Measurements from ENCODE around the gene TSPAN3.

Gene TSPAN3

DNA sequence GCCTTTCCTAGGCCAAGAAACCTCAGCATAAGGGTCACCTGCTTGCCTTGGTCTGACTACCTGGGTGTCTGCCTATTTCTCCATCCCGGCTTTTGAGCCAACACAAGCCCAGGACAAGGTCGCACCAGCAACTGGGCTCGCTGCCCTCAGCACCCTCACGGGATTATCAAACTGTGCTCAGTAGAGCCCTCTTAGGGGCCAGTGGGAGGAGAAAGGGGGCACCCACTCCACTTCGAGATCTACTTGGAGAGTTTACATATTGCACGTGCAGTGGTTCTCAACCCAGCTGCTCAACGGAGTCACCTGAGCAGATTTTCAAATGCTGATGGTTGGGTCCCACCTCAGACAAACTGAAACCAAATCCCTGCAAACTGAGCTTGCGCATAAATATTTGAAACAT lies 31.1 kb downstream of the TSPAN3 start:
- Histone ChIP-seq H3K9ac (ENCODE audit: low read length in 2 of 2) (no peak overlapping the region), H3K36me3 (ENCODE audit: control insufficient read depth in 2 of 2, insufficient read depth in 2 of 2, low read length in 2 of 2) (peaks cover 11 to 21% of the 10 kb centered on the region in 2 donors)

DNA sequence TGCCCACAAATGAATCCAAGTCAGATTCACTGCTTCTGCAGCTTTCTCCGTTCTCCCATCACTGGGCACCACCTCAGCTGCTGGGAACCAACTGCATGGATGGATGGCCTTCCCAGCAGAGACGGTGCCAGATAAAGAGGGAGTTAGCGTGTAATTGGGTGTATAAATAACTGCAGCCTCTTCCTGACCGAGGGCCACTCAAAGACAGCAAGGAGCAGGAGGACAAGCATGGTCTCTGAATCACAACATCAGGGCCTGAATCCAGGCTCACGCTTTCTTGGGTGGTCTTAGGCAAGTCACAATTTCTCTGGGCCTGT lies 31.7 kb downstream of the TSPAN3 start:
- no peak overlapping the region for H3K9ac ChIP-seq (ENCODE audit: low read length in 2 of 2)
- H3K27ac ChIP-seq (ENCODE audit: low read length) = no peak overlapping the region
- no peaks in the 10 kb centered on the region for H3K9me3 ChIP-seq (ENCODE audit: control insufficient read depth in 2 of 2, low read length in 2 of 2)
- peaks cover 11 to 17% of the 10 kb centered on the region in 2 donors for H3K36me3 ChIP-seq (ENCODE audit: control insufficient read depth in 2 of 2, insufficient read depth in 2 of 2, low read length in 2 of 2)
- H3K27me3 ChIP-seq (ENCODE audit: control insufficient read depth in 1 of 2, insufficient read depth in 2 of 2, low read length in 2 of 2) = no peaks in the 10 kb centered on the region
- no peak overlapping the region for H3K4me3 ChIP-seq (ENCODE audit: low read length in 2 of 2)
- H3K4me1 ChIP-seq (ENCODE audit: control insufficient read depth, insufficient read depth, low read length) = peaks cover 2% of the 10 kb centered on the region

More for the DNA sequence above, 31.1 kb downstream of the TSPAN3 start:
- Histone ChIP-seq H3K27ac (ENCODE audit: low read length) (no peak overlapping the region), H3K4me1 (ENCODE audit: control insufficient read depth, insufficient read depth, low read length) (peaks cover 2% of the 10 kb centered on the region), H3K9me3 (ENCODE audit: control insufficient read depth in 2 of 2, low read length in 2 of 2) (no peaks in the 10 kb centered on the region), H3K27me3 (ENCODE audit: control insufficient read depth in 1 of 2, insufficient read depth in 2 of 2, low read length in 2 of 2) (no peaks in the 10 kb centered on the region), H3K4me3 (ENCODE audit: low read length in 2 of 2) (no peak overlapping the region)

DNA sequence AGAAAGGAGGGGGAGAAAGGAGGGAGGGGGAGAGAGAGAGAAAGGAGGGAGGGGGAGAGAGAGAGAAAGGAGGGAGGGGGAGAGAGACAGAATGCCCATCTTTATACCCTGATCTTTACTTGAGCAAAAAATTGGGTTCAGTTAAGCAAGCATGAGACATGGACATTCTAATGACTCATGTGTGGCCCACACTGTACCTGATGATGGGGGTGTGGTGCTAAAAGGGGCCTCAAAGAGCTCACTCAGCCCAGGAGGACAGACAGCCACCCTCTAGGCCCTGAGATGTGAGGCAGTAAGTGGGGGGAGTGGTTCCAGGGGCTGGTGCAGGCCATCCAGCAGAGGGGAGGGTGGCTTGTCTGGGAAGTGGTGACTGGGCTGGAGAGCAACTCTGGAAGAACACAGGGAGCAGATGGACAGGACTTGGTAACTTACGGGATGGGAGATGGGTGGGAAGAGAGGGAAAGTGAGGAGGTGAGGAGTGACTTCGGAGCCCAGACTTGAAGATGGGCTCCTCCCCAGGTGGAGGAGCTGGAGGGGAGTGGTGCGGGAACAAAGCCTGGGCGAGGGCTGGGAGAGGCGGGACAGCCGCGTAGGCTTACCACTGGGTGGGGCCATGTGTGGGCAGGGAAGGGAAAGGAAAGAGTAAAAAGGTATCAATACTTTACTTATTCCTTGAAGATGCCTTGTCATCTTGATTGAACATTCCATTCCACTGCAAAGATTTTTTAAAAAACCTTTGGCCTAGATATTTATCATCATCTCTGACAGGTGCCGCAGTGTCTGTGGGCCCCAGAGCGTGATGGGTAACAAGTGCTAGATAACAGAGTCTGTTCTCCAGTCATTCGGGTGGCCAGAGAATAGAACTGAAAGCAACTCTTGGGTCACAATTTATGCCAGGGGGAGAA lies 32.3 kb downstream of the TSPAN3 start:
- H3K4me3 ChIP-seq (ENCODE audit: low read length in 2 of 2) = no peak overlapping the region
- H3K9me3 ChIP-seq (ENCODE audit: control insufficient read depth in 2 of 2, low read length in 2 of 2) = no peaks in the 10 kb centered on the region
- H3K27ac ChIP-seq (ENCODE audit: low read length) = no peak overlapping the region
- no peak overlapping the region for H3K9ac ChIP-seq (ENCODE audit: low read length in 2 of 2)
- H3K4me1 ChIP-seq (ENCODE audit: control insufficient read depth, insufficient read depth, low read length) = peaks cover under 1% of the 10 kb centered on the region
- peaks cover 8 to 15% of the 10 kb centered on the region in 2 donors for H3K36me3 ChIP-seq (ENCODE audit: control insufficient read depth in 2 of 2, insufficient read depth in 2 of 2, low read length in 2 of 2)
- H3K27me3 ChIP-seq (ENCODE audit: control insufficient read depth in 1 of 2, insufficient read depth in 2 of 2, low read length in 2 of 2) = no peaks in the 10 kb centered on the region

DNA sequence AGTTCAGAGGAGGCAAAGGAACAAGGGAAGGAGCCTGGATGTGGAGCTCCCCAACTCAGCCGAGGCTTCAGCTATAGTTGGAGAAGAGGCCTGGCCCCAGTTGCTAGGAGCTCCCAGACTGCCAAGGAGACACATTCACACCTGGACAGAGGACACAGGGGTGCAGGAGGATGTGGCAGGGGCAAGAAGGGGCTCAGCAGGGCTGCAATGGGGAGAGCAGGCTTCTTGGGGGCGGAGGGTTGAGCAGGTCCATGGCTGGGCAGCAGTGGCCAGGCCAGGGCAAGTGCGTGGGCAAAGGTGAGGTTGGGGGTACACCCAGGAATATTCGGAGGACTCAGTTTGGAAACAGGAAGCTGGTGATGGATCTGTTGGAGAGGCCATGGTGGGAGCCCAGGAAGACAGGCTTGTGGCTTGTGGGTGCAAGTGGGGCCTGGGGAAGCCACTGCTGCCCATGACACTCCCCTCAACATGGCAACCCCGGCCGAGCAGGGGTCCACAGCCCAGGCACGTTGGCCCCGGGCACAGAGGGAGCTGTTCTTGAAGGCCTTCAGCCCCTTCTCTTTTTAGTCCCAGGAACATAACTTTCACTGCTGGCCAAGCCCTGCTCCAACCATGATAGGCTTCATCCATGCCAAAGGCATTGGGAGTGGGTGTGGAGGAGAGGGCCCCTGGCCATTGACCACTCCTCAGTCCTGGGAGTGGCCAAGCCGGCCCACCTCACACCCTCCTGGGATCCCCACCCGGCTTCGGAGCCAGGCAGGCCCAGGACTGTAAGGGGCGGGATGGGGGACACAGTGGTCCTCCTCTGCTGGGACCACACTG lies 33.3 kb downstream of the TSPAN3 start:
- no peaks in the 10 kb centered on the region for H3K27me3 ChIP-seq (ENCODE audit: control insufficient read depth in 1 of 2, insufficient read depth in 2 of 2, low read length in 2 of 2)
- H3K9me3 ChIP-seq (ENCODE audit: control insufficient read depth in 2 of 2, low read length in 2 of 2) = no peaks in the 10 kb centered on the region
- no peak overlapping the region for H3K9ac ChIP-seq (ENCODE audit: low read length in 2 of 2)
- H3K4me1 ChIP-seq (ENCODE audit: control insufficient read depth, insufficient read depth, low read length) = no peaks in the 10 kb centered on the region
- peaks cover 3 to 7% of the 10 kb centered on the region in 2 donors for H3K36me3 ChIP-seq (ENCODE audit: control insufficient read depth in 2 of 2, insufficient read depth in 2 of 2, low read length in 2 of 2)
- H3K27ac ChIP-seq (ENCODE audit: low read length) = no peak overlapping the region
- no peak overlapping the region for H3K4me3 ChIP-seq (ENCODE audit: low read length in 2 of 2)

DNA sequence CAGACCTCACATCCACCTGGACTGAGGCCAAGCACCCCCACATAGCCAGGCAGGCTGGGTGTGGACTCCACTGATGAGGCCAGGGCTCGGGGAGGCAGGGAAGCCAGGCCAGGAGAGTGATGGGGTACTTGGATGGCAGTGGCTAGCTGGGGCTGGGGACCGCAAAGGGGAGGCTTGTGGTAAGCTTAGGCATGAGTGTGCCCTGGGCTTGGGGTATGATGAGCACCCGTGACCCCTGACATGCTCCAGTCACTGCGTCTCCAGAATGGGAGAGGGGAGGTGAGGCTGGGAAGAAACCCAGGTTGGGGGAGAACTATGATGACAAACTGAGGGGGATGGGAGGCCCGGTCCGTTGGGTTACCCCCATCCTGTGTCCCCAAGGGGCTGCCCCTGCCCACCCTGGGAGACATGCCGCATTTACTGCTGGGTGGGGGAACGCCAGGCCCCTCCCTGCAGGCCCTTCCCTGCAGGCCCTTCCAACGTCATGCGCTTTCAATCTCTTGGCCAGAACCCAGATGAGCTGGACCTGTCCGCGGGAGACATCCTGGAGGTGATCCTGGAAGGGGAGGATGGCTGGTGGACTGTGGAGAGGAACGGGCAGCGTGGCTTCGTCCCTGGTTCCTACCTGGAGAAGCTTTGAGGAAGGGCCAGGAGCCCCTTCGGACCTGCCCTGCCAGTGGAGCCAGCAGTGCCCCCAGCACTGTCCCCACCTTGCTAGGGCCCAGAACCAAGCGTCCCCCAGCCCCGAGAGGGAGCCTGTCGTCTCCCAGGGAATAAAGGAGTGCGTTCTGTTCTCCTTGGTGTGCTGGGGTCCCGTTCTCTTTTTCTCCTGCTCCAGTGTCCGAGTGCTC lies 34.1 kb downstream of the TSPAN3 start:
- H3K9ac ChIP-seq (ENCODE audit: low read length in 2 of 2) = no peak overlapping the region
- H3K9me3 ChIP-seq (ENCODE audit: control insufficient read depth in 2 of 2, low read length in 2 of 2) = no peaks in the 10 kb centered on the region
- no peak overlapping the region for H3K27ac ChIP-seq (ENCODE audit: low read length)
- H3K36me3 ChIP-seq (ENCODE audit: control insufficient read depth in 2 of 2, insufficient read depth in 2 of 2, low read length in 2 of 2) = peaks cover 0 to 5% of the 10 kb centered on the region in 2 donors
- no peak overlapping the region for H3K4me3 ChIP-seq (ENCODE audit: low read length in 2 of 2)
- H3K27me3 ChIP-seq (ENCODE audit: control insufficient read depth in 1 of 2, insufficient read depth in 2 of 2, low read length in 2 of 2) = no peaks in the 10 kb centered on the region
- no peaks in the 10 kb centered on the region for H3K4me1 ChIP-seq (ENCODE audit: control insufficient read depth, insufficient read depth, low read length)

DNA sequence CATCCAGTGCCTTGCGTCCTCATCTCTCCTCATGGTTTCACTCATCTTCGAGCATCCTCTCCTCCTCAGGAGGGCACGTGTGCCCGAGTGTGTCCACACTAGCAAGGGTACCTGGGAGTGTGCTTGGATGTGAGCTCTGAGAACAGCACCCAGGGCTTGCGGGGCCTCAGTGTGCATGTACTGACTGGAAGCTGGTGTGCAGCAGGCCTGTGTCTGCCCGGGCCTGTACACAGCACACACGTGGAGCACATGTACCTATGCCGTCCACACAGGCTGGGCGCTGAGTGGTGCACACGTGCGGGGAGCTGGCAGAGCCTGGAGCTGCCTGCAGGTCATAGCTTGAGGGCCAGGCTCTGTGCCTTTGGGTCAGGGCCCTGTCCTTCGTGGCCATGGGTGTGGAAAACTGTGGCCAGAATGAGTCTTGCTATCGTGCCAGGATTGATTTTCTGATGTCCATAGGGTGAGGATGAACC lies 34.9 kb downstream of the TSPAN3 start:
- no peak overlapping the region for H3K9ac ChIP-seq (ENCODE audit: low read length in 2 of 2)
- H3K27ac ChIP-seq (ENCODE audit: low read length) = no peak overlapping the region
- peaks cover under 1% of the 10 kb centered on the region for H3K4me1 ChIP-seq (ENCODE audit: control insufficient read depth, insufficient read depth, low read length)

DNA sequence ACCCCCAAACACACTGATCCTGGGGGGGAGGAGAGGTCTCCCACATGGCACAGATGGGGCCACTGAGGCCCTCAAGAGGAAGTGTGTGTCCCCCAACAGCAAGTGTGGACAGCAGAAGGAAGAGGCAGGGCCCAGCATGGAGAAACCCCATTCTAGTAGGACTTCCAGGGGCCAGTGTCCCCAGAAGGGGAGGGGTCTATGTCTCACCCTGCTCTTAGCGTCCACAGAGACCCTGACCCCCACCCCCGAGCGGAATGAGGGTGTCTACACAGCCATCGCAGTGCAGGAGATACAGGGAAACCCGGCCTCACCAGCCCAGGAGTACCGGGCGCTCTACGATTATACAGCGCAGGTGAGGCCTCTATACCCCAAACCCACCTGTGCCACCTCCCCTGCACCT lies 35.3 kb downstream of the TSPAN3 start:
- Histone ChIP-seq H3K9ac (ENCODE audit: low read length in 2 of 2) (no peak overlapping the region), H3K4me3 (ENCODE audit: low read length in 2 of 2) (no peak overlapping the region), H3K4me1 (ENCODE audit: control insufficient read depth, insufficient read depth, low read length) (peaks cover 2% of the 10 kb centered on the region), H3K36me3 (ENCODE audit: control insufficient read depth in 2 of 2, insufficient read depth in 2 of 2, low read length in 2 of 2) (peaks cover 0 to 2% of the 10 kb centered on the region in 2 donors), H3K27ac (ENCODE audit: low read length) (no peak overlapping the region), H3K9me3 (ENCODE audit: control insufficient read depth in 2 of 2, low read length in 2 of 2) (no peaks in the 10 kb centered on the region), H3K27me3 (ENCODE audit: control insufficient read depth in 1 of 2, insufficient read depth in 2 of 2, low read length in 2 of 2) (no peaks in the 10 kb centered on the region)

More for the DNA sequence above, 34.9 kb downstream of the TSPAN3 start:
- Histone ChIP-seq H3K9me3 (ENCODE audit: control insufficient read depth in 2 of 2, low read length in 2 of 2) (no peaks in the 10 kb centered on the region), H3K36me3 (ENCODE audit: control insufficient read depth in 2 of 2, insufficient read depth in 2 of 2, low read length in 2 of 2) (peaks cover 0 to 5% of the 10 kb centered on the region in 2 donors), H3K4me3 (ENCODE audit: low read length in 2 of 2) (no peak overlapping the region), H3K27me3 (ENCODE audit: control insufficient read depth in 1 of 2, insufficient read depth in 2 of 2, low read length in 2 of 2) (no peaks in the 10 kb centered on the region)

DNA sequence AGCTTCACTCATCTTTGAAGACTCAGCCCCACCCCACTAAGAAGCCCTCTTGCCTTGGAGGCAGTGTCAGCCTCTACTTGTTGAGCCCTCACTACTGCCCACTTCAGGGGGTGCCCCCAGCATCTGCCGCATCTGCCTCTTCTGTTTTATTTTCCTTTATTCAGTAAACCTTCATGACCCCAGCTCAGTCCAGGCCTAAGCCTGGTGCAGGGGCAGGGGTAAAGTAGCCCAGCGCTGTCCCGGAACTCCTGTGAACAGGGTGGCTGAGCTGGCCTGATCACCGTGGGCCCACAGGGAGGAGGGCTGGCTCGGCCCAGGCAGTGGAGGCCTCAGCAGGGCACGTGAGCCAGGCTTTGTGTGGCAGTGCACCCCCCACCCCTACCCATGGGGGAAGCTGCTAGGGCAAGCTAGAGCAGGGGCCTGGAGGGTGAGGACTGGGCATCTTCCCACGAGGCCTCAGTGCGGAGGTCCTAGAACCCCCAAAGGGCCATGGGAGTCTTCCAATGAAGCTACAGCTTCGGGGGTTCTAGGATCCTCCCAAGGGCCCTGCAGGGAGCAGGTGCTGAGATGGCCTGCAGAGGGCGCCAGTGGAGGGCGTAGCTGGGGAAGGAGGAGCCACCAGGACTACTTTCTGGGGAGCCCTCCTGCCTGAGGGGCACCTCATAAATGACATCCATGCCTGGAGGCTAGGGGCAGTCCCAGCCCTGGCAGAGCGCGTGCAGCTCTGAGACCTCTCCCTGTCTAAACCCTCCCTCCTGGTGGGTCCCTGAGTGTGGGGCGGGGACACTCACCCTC lies 36.0 kb downstream of the TSPAN3 start:
- no peak overlapping the region for H3K4me3 ChIP-seq (ENCODE audit: low read length in 2 of 2)
- H3K9me3 ChIP-seq (ENCODE audit: control insufficient read depth in 2 of 2, low read length in 2 of 2) = no peaks in the 10 kb centered on the region
- H3K27me3 ChIP-seq (ENCODE audit: control insufficient read depth in 1 of 2, insufficient read depth in 2 of 2, low read length in 2 of 2) = no peaks in the 10 kb centered on the region
- peaks cover 0 to 2% of the 10 kb centered on the region in 2 donors for H3K36me3 ChIP-seq (ENCODE audit: control insufficient read depth in 2 of 2, insufficient read depth in 2 of 2, low read length in 2 of 2)
- peaks cover 2% of the 10 kb centered on the region for H3K4me1 ChIP-seq (ENCODE audit: control insufficient read depth, insufficient read depth, low read length)
- H3K9ac ChIP-seq (ENCODE audit: low read length in 2 of 2) = peak overlapping the region in 1 of 2 donors; percentile 36
- no peak overlapping the region for H3K27ac ChIP-seq (ENCODE audit: low read length)

DNA sequence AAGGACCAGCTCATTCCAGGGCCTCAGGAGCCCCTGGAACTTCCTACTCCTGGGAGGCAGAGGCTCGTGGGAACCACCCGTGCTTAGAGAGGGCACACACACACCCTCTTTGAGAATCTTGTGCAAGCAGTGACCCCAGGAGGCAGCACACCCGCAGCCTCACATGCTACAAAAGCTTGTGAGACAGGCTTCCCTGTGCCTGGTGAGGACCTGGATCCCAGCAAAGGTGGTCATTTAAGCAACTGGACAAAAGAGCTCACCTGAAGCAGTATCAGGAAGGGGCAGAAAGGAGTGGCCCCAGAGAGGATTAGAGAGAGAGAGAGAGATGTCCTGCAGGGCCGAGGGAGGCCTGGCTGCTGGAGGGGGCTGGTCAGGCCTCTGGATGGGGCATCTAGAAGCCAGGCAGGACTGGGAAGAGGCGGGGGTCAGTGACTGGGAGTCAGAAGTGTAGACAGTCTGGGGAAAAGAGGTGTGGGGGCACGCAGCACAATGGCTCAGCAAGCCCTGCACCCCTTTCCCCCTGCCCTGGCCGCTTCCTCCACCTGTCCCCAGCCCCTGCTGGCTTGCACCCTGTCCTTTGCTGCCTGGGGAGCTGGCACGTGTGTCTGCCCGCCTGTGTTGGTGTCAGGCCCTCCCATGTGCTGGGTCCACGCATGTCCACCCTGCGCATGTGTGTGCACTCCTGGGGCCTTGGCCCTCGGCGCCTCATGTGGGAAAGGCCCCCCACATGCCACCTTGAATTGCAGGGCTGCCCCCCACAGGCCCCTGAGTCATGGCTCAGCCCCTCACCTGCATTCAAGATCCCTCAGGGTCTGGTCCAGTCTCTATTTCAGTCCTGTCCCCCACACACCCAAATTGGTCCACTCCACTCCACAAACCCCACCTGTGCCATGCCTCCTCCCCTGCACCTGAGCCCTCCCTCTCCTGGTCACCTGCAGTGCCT lies 36.9 kb downstream of the TSPAN3 start:
- Histone ChIP-seq H3K27ac (ENCODE audit: low read length) (no peak overlapping the region), H3K4me1 (ENCODE audit: control insufficient read depth, insufficient read depth, low read length) (peaks cover 2% of the 10 kb centered on the region), H3K27me3 (ENCODE audit: control insufficient read depth in 1 of 2, insufficient read depth in 2 of 2, low read length in 2 of 2) (peaks cover 0 to 3% of the 10 kb centered on the region in 2 donors), H3K9me3 (ENCODE audit: control insufficient read depth in 2 of 2, low read length in 2 of 2) (no peaks in the 10 kb centered on the region), H3K36me3 (ENCODE audit: control insufficient read depth in 2 of 2, insufficient read depth in 2 of 2, low read length in 2 of 2) (peaks cover 0 to 2% of the 10 kb centered on the region in 2 donors), H3K9ac (ENCODE audit: low read length in 2 of 2) (no peak overlapping the region), H3K4me3 (ENCODE audit: low read length in 2 of 2) (no peak overlapping the region)
